ENCODE data around the gene DONSON.

DONSON gene

GRCh38 chr21:33540711-33541104 is 47.8 kb downstream of the DONSON start:
- DNase-seq = no peak

- DNase-seq = no peak
Observed at GRCh38 chr21:33539616-33540015, 48.9 kb downstream of the DONSON start.

GRCh38 chr21:33537212-33537611 is 51.3 kb downstream of the DONSON start:
- no peak for DNase-seq

- DNase-seq = no peak
Observed at GRCh38 chr21:33531007-33531406, 57.5 kb downstream of the DONSON start.

Measured in retina (tissue), 1 donor.